NCI-H2227 treated with DMSO at 0.1 percent for 48 hours (cell line): ENCODE data around the gene REXO4.
"Not testable (repeated sequence)": the region's sequence is repeated elsewhere in the genome, so short reads cannot be mapped to it uniquely, and the experiment has no call there.

ENCODE experiments used
- DNase-seq: peaks from one replicate; lab custom pipeline; 2025; lab: John Stamatoyannopoulos, UW

The REXO4 gene

GRCh38 chr9:133386338-133386737 is 31.5 kb downstream of the REXO4 start:
- DNase-seq, result no peak

- DNase-seq, result no peak
Measured at GRCh38 chr9:133385452-133385851, 32.4 kb downstream of the REXO4 start.

GRCh38 chr9:133384736-133385321 is 33.0 kb downstream of the REXO4 start:
- DNase-seq, result no peak

- DNase-seq, result no peak
Measured at GRCh38 chr9:133383438-133383837, 34.4 kb downstream of the REXO4 start.

GRCh38 chr9:133382507-133383141 is 35.2 kb downstream of the REXO4 start:
- no peak for DNase-seq

GRCh38 chr9:133380734-133381133 is 37.1 kb downstream of the REXO4 start:
- DNase-seq, result no peak

GRCh38 chr9:133379153-133380086 is 38.4 kb downstream of the REXO4 start:
- no peak for DNase-seq

GRCh38 chr9:133378408-133378962 is 39.3 kb downstream of the REXO4 start:
- no peak for DNase-seq

- no peak for DNase-seq
Measured at GRCh38 chr9:133377721-133378216, 40.0 kb downstream of the REXO4 start.

GRCh38 chr9:133377280-133377679 is 40.5 kb downstream of the REXO4 start:
- DNase-seq, result not testable (repeated sequence)

- peak; percentile 87 for DNase-seq
Measured at GRCh38 chr9:133375724-133376654, 41.8 kb downstream of the REXO4 start, which contains the start of the genes STKLD1 and SURF4. STKLD1 (plus strand) TSS chr9:133376366; CDS start chr9:133376474, 108 bp downstream. SURF4 (minus strand) TSS chr9:133376060; CDS start chr9:133375969, 91 bp downstream.

GRCh38 chr9:133375116-133375723 is 42.6 kb downstream of the REXO4 start:
- DNase-seq, result no peak

- DNase-seq, result no peak
Measured at GRCh38 chr9:133374612-133375115, 43.1 kb downstream of the REXO4 start.

GRCh38 chr9:133372144-133372543 is 45.7 kb downstream of the REXO4 start:
- no peak for DNase-seq

- no peak for DNase-seq
Measured at GRCh38 chr9:133371261-133371711, 46.5 kb downstream of the REXO4 start.

- no peak for DNase-seq
Measured at GRCh38 chr9:133370685-133371084, 47.1 kb downstream of the REXO4 start.

- DNase-seq, result no peak
Measured at GRCh38 chr9:133369933-133370332, 47.9 kb downstream of the REXO4 start.

- DNase-seq, result no peak
Measured at GRCh38 chr9:133369422-133369821, 48.4 kb downstream of the REXO4 start.

- no peak for DNase-seq
Measured at GRCh38 chr9:133368249-133368881, 49.4 kb downstream of the REXO4 start.

- DNase-seq, result no peak
Measured at GRCh38 chr9:133367778-133368177, 50.0 kb downstream of the REXO4 start.
